Hepatocyte (in vitro differentiated cells): ENCODE data around the gene KPNA6.

Experiments
- EZH2 ChIP-seq: fragments of 200-600 bp; sonication (generic); IDR thresholded peaks from 2 replicates; pipeline ENCODE4 v1.6.1; 2016; ENCODE audit warnings: antibody characterized with exemption, mild to moderate bottlenecking, borderline replicate concordance
- EZH2phosphoT487 ChIP-seq: fragments of 200-600 bp; sonication (generic); IDR thresholded peaks from one replicate; pipeline ENCODE4 v1.6.1; 2018; ENCODE audit warnings: antibody characterized with exemption, mild to moderate bottlenecking, low read depth, moderate library complexity; ENCODE audit not compliant: unreplicated experiment, severe bottlenecking
- TF ChIP-seq, protein P1 (sequence below): fragments of 200-600 bp; sonication (generic); IDR thresholded peaks from 2 replicates; pipeline ENCODE4 v1.5.1; 2016; ENCODE audit warnings: antibody characterized with exemption, mild to moderate bottlenecking; ENCODE audit not compliant: poor library complexity

DNA sequence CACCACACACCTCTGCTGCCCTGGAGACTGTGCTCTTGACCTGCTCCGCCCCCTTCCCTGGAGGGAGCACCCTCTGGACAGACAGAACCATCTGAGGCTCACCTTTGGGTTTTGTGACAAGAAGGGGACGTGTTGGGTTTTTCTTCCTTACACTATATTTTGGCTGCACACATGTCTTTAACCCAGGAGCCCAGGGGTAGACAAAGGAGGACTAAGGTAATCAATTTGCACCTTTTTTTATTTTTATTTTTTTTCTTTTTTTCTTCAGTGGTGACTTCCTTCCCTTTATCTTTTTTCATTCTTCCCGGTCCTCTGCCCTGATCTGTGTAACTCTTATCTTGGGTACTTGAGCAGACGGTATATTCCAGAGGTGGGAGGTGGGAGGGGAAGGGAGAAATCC, 63.1 kb downstream of the KPNA6 start:
- no peak for TF ChIP-seq EZH2
- TF ChIP-seq, protein P1, sequence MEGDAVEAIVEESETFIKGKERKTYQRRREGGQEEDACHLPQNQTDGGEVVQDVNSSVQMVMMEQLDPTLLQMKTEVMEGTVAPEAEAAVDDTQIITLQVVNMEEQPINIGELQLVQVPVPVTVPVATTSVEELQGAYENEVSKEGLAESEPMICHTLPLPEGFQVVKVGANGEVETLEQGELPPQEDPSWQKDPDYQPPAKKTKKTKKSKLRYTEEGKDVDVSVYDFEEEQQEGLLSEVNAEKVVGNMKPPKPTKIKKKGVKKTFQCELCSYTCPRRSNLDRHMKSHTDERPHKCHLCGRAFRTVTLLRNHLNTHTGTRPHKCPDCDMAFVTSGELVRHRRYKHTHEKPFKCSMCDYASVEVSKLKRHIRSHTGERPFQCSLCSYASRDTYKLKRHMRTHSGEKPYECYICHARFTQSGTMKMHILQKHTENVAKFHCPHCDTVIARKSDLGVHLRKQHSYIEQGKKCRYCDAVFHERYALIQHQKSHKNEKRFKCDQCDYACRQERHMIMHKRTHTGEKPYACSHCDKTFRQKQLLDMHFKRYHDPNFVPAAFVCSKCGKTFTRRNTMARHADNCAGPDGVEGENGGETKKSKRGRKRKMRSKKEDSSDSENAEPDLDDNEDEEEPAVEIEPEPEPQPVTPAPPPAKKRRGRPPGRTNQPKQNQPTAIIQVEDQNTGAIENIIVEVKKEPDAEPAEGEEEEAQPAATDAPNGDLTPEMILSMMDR = no peak
- no peak for TF ChIP-seq EZH2phosphoT487
